Heart left ventricle (tissue), 13 donors: Measurements from ENCODE around the gene GAGE12H.
"Not testable (repeated sequence)": the region's sequence is repeated elsewhere in the genome, so short reads cannot be mapped to it uniquely, and the experiment has no call there.

Source experiments
- CTCF ChIP-seq, 12 donors: fragments of 200-600 bp; sonication (generic) in 4 of 12; IDR thresholded peaks; one replicate each; pipeline versions ENCODE4 v1.5.0 to v1.8.0; 2018 to 2022; ENCODE audit warnings: antibody characterized with exemption in 12 of 12, mild to moderate bottlenecking in 5 of 12
- POLR2A ChIP-seq, 2 donors: fragments of 450-650 bp; IDR thresholded peaks; one replicate each; pipeline ENCODE4 v1.6.1; 2017; ENCODE audit warnings: antibody characterized with exemption in 2 of 2, mild to moderate bottlenecking in 2 of 2, moderate library complexity in 2 of 2
- donor health status: ischemic (EF 13 %, LVEDD 7.1; RV severe dilation, severe dysfunction).
- donor health status: DM: no; HTN: yes; CAD: no.
- donor health status: DM: no; HTN: no; CAD: no.
- donor health status: ischemic (EF 25% LVEDD 6.9; RV normal size, moderate dysfunction).
- donor health status: ischemic (EF 25% LVEDD 5.7; RV mildly dilated, moderate dysfunction).
- donor health status: ischemic (EF 35%, LVEDD 5.7; RV mildly dilated, moderate dysfunction).
- donor health status: nonischemic (EF 11% LVEDD 7.7; RV severe dilation, severe dysfunction).
- donor health status: DM: yes; HTN: yes; CAD: no.
- donor health status: PGD.
- donor health status: ischemic (EF 29% LVEDD 5.4; RV normal size, mild dysfunction).
- donor health status: nonischemic (EF 23%, LVEDD 6.1; RV moderate dilation, normal function).

- TF ChIP-seq CTCF, POLR2A (IDR thresholded peaks at IDR 0.05): not testable (repeated sequence)
Observed at GRCh38 chrX:49598720-49599119, 19.0 kb downstream of the GAGE12H start, which contains the start of gene GAGE1.
